HG03354 (cell line): ENCODE data around the gene LSM2.

Experiments
- ATAC-seq: cut with Tn5 transposase; IDR thresholded peaks from one replicate; pipeline ENCODE4 v1.9.1; 2021; ENCODE audit warnings: mild to moderate bottlenecking; ENCODE audit not compliant: unreplicated experiment, poor library complexity, severe bottlenecking

The LSM2 gene

DNA sequence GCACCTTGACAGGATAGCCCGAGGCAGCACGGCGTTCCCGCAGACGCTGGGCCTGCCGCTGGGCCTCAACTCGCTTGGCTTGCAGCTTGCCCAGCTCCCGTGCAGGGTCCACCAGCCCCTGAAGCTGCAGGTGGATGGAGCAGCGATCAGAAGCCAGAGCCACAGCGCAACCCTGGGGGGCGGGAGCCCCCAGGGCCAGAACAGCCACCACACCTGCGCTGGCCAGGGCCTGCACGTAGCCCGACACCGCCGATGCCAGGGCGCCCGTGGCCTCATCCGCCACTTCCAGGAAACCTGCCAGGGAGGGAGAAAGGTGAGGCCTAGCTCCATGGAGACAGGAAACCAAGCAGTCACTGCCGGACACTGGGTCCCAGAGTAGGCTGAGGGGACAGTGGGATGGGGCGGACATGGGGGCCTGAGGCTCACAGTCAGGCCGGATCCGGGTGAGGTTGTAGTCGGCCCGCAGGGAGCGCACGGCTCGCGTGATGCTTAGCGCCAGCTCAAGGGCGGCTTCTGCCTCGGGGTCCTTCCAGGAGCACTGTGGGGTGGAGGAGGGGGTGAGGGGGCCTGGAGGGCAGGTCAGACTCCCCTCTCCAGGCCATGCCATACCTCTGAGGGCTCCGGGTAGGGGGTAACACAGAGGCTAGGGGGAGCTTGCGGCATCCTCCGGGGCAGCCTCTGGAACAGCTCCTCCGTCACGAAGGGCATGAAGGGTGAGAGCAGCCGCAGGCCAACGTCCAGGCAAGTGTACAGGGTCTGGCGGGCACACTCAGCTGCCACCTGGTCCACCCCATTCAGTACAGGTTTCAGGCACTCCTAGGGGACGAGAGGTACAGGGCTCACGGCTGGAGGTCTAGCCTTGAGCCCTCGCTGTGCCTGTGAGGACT is 27.5 kb downstream of the LSM2 start:
- ATAC-seq = no peak

DNA sequence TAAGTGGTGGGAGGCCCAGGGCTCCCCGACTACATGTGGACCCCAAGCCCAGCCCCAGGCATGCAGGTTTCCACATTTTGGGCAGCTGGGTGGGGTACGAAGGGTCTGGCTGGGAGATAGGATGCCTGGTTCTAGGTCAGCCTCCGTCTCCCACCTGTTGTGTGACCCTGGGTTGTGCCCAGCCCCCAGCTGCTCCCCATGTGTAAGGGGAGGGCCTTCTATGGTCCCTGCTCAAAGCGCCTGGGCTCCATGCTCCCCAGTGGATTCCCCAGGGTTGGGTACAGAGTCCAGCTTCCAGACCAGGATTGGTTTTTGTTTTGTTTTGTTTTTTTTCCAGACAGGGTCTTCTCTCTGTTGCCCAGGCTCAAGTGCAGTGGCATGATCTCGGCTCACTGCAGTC is 28.6 kb downstream of the LSM2 start:
- no peak for ATAC-seq

GRCh38 chr6:31777667-31778050 is 29.1 kb downstream of the LSM2 start:
- no peak for ATAC-seq

DNA sequence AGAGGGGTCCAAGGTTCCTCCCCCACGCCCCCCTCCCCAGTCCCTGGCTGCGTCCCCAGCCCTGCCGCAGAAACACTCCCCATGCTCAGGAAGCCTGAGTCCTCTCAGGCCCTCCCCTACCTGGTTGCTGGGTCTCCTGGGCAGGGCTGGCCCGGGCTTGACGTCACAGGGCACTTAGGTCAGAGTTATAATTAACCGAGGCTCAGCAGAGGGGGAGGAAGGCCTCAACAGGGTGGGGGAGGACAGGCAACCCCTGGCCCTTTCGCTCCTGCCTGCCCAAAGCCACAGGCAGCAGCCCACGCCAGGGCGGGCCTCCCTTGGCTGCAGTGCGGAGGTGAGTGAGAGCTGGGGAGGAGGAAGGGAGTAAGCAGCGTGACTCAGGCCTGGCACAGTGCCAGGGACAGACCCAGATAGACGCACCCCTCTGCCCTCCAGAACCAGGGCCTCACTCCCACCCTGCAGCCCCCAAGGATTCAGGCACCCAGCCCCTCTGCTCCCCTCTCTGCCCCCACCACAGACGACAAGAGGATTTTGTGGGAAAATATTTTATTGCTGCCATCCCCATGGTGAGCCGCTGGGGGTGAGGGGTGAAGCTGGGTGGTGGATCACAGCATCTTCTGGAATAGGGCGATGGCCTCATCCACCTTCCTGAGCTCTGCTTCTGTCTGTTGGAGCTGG is 29.6 kb downstream of the LSM2 start, which contains the start of gene VWA7:
TSS of gene VWA7 (minus strand) at position 340 of the 678 bp plus-strand sequence. CDS start 549 bp downstream, outside the sequence.
- peak; percentile 60 for ATAC-seq

DNA sequence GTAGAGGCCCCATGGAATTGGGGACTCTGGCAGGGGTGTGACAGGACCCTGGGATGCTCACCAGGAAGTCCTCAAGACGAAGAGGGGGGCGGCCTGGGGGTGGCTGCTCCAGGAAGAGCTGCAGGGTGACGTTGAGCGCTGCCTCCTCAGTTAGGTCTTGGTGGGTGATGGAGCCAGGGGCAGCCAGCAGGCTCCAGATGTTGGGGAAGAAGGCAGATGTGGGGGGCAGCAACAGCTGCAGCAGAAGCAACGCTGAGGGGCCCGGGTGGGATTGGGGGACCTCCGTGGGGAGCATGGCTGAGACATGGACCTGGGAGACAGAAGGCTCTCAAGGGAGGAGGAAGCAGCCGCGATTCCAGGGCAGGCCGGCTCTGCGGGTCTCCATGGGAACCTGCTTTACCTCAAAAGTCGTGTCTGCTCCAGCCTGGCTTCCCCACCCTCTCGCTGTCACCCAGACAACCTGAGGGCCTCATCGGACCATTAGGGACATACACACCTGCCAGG is 30.2 kb downstream of the LSM2 start:
- no peak for ATAC-seq

GRCh38 chr6:31775633-31776484 is 30.9 kb downstream of the LSM2 start:
- no peak for ATAC-seq

DNA sequence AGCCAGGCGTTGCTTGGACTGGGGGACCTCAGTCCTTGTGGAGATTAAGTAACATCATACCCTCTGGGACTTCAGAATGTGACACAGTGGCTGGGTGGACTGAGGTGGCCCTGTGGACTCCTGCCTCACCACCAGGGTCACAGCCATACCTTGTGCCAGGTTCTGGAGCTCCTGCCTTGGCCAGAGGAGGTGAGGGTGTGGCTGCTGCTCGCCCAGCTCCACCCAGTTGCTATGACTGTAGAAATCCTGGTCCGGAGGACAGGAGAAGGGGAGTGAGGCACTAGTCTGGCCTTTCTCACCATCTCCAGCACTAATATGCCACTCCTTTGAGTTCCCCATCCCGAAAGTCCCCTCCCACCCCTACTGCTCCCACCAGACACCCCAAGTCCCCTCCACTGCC is 31.6 kb downstream of the LSM2 start:
- no peak for ATAC-seq

DNA sequence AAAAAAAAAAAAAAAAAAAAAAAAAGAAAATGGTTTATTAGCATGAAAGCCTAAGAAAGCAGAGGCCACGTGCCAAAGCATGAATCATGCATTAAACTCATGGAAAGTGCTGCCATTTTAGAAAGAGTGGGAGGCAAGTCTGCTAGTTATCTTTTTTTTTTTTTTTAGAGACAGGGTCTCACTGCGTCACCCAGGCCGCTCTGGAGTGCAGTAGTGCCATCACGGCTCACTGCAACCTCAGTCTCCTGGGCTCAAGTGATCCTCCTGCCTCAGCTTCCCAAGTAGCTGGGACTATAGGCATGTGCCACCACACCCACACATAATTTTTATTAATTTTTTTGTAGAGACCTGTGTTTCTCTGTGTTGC is 34.8 kb downstream of the LSM2 start:
- ATAC-seq = no peak

- no peak for ATAC-seq
Measured at GRCh38 chr6:31770860-31771259, 35.9 kb downstream of the LSM2 start.

- no peak for ATAC-seq
Measured at GRCh38 chr6:31769684-31770371, 36.9 kb downstream of the LSM2 start.

DNA sequence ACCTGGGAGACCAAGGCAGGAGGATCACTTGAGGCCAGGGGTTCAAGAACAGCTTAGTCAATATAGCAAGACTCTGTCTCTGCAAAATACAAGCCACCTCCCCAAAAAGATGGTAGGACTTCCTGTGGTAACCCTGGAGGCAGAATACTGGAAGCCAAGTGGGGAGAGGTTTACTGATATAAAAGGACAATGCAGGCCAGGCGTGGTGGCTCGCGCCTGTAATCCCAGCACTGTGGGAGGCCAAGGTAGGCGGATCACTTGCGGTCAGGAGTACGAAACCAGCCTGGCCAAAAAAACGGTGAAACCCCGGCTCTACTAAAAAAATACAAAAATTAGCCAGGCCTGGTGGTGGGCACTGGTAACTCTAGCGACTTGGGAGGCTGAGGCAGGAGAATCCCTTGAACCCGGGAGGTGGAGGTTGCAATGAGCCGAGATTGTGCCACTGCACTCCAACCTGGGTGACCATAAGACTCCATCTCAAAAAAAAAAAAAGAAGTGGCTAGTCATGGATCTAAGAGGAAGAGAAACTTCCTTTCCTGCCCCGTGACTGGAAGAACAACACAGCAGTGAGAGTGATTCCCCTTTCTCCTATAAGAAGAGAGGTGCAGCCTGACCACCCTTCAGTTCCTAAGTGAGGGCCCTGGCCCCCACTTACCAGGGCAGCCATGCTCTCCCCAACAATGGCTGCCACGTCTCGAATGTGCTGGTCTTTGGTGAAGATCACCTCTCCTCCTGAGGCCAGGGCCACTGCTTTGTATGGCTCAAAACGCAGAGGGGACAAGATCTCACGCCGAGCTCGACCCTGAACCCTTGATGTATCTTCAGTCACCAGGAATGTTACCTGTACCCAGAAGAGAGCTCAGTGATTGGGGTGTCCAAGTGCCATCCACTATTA is 38.2 kb downstream of the LSM2 start:
- no peak for ATAC-seq

- ATAC-seq = no peak
Measured at GRCh38 chr6:31767096-31767645, 39.6 kb downstream of the LSM2 start.

GRCh38 chr6:31765910-31766794 is 40.6 kb downstream of the LSM2 start:
- ATAC-seq = no peak

- no peak for ATAC-seq
Measured at GRCh38 chr6:31765559-31765909, 41.2 kb downstream of the LSM2 start.

DNA sequence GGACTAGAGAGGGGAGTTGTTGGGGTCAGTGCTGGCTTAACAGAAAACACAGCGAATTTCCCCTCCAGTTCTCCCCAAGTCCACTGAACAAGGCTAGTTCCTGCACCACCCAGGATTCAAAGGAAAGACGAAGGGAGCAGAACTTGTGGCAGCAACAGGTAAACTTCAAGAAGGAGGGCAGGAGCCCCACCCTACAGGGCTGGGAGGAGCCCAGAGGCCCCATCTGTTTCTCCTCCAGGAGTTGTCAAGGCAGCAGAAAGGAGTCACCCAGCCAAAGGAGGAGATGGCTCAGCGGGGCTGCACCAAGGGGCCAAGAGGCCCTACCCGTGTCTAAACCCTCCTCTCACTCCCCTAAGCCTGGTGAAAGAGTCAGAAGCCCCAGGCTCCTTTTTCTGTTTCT is 42.6 kb downstream of the LSM2 start:
- no peak for ATAC-seq

DNA sequence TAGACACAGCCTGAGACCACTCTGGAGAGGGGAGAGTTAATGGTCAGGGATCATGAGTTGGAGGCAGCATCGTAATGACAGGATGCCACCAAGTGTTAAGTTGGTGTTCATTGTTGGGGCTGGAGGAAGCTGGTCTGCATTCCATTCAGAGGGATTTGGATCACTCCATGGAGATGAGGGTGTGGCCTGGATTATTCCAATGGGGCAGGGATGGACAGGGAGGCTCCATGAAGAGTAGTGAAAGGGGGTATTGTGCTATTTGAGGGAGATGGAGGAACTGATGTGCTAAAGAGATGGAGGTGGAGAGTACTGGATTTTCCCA is 43.2 kb downstream of the LSM2 start:
- no peak for ATAC-seq

DNA sequence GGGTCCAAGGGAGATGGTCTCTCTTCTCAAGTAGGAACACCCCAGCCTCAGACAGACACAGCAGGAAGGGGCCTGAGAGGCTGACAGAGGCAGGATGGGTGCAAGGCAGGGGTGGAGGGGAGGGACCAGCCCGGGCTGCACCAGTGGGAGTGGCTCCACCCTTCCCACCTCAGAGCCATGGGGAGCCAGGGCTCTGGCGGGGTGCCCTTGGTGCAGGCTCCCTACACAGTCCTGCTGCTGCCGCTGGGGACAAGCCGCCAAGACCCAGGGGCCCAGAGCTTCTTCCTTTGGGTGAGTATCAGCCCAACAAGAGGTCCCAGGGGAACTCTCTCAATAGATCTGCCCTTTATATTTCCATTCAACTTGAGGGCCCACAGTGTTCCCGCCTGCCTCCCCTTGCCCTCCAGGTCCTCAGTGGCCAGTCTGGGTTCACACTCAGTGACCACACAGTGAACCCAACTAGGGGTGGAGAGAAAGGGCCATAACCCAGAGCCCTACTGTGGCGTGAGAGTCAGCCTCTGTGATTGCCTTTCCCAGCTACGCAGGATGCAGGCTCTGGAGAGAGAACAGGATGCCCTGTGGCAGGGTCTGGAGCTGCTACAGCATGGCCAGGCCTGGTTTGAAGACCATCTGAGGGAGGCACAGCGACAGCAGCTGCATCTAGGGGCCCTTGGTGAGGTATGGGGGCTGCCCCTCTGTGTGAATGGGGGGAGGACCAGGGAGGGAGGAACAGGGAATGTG is 43.7 kb downstream of the LSM2 start:
- ATAC-seq = no peak
